HG02623 (cell line): ENCODE results near the gene CCDC78.
"Not testable (repeated sequence)": the region's sequence is repeated elsewhere in the genome, so short reads cannot be mapped to it uniquely, and the experiment has no call there.

Source experiments
- ATAC-seq: cut with Tn5 transposase; IDR thresholded peaks from one replicate; pipeline ENCODE4 v1.9.1; 2021; ENCODE audit warnings: moderate library complexity; ENCODE audit not compliant: unreplicated experiment

The CCDC78 gene

DNA sequence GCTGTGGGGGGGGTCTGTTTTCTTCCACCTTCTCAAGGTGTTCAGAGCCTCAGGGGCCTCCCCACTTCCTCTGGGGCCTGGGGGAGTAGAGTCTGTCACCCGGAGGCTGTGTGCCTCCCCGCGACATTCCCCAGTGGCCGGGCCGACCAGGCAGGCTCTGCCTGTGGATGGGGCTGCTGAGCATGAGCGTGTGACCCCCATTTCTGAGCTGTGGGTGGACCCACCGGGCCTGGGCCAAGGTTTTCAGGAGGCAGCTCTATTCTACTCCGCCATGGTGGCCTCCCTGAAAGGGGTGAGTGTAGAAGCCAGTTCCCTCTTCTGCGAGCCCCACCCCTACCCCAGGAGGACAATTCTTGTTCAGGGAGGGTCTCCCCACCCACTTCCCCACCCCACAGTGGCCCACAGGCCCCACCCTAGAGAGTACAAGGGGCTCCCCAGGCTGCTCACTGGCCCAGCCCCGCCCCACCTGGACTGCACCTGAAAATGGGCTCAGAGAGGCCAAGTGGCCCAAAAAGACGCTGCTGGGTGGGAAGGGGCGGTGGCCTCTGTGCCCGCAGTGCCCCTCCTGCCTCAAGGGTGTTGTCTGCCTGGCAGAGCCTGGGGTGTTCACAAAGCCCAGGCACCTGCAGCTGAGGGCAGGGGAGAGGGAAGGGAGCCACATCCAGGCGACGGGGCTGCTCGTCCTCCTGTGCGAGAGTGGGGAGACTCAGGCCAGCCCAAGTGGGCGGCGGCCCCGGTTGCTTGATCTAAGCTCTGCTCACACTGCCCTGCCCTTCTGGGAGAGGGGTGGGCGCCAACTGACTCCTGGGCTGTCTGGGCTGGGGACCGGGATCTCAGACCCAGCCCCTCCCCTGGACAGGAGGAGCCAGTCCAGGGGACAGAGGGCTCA, 35.6 kb upstream of the CCDC78 start:
- no peak for ATAC-seq

DNA sequence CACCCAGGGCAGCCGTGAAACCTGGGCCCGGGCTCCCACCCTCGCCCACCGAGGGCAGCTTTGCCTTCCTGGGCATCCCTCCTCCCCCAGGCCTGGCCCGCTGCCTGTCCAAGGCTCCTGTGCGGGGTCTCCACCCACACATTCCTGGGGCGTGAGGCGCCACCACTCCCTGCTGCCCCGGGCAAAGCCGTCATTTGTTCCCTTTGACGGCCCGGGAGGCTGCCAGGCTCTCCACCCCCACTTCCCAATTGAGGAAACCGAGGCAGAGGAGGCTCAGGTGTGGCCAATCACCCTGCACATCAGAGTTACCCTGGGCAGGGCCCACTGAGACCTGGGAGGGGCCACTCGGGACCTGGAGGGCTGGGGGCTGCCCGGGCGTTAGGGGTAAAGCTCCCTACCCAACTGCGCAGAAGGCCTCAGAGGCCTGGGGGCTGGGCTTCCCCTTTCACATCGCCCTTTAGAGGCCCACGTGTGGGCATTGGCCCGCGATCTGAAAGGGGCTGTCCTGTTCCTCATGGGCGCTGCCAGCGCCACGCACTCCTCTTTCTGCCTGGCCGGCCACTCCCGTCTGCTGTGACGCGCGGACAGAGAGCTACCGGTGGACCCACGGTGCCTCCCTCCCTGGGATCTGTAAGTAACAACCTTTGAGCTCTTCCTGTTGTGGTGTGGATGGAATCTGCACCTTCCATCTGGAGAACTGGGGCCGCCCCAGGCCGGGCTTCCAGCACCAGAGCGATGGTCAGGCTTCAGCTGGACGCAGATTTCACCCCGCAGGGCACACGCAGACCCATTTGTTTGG, 34.5 kb upstream of the CCDC78 start, which contains the start of gene MSLN:
Gene MSLN, plus strand, starts transcription at position 190 of the 799 bp plus-strand sequence. CDS start 1,947 bp downstream, outside the sequence.
- no peak for ATAC-seq

DNA sequence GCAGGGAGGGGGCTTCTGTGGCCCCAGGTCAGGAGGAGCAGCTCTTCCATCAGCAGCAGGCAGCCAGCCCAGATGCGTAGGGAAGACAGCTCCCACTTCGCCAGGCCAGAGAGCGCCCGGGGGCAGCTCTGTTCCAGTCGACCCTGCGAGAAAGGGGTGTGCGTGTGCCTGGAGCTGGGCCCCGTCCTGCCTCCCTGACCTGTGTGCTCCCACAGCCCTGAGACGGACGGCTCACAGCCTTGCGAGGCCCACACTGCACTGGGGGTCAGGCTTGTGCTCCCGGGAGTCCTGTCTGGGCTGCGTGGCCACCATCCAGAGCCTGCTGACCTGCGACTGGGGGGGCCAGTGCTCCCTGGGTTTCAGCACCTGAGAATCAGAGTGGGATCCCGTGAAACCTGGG, 33.8 kb upstream of the CCDC78 start:
- no peak for ATAC-seq

DNA sequence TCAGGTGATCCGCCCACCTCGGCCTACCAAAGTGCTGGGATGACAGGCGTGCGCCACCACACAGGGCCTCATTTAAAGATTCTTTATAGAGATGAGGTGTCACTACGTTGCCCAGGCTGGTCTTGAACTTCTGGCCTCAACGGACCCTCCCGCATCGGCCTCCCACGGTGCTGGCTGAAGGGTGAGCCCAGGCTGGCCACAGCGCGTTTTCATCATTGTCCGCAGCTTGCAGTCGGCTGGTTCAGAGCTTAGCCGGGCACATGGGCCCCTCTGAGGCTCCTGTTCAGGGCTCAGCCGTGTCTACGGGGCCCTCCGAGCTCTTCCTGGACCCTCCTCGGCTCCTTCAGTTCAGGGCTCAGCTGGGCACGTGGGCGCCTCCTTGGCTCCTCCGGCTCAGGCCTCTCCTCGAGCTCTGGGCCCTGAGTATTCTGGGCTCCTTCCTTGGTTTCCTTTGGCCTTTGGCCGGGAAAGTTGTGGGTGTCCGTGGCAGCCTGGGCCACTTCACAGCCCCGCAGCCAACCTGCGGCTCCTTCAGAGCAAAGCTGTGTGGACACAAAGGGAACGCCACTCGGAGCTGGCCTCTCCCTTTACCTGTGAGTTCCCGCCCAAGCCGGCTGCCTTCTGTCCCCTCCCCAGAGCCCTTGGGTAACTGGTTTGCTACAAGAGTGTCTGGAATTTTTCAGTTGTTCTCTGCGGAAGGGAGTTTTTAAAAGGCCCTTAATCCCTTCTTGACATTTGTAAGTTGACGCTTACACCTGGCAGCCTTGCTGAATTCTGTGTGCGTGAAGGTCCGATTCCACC, 33.1 kb upstream of the CCDC78 start:
- ATAC-seq: no peak

DNA sequence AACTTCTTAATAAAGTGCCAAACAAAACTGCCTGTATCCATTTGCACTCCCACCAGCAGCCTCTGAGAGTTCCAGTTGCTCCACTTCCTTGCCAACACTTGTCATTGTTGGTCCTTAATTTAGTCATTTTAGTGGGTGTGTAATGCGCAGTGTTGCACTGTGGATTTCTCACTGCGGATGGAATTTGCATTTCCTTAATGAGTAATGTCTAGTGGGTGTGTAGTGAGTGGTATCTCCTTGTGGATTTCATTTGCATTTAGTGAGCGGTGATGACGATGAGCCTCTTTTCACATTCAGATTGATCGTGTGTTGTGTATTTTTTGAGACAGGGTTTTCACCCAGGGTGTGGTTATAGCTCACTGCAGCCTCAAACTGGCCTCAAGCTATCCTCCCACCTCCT, 30.2 kb upstream of the CCDC78 start:
- ATAC-seq: no peak

DNA sequence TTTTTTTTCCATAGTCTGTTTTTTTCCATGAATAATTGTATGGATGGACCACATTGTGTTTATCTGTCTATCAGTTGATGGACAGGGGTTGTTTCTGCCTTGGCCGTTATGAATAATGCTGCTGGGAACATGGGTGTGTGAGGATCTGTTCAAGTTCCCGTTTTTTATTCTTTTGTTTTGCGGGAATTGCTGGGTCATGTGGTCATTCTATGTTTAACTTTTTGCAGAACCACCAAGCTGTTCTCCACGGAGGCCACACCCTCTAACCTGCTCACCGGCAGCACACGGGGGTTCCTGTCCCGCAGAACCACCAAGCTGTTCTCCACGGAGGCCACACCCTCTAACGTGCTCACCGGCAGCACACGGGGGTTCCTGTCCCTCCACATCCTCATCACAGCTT, 28.4 kb upstream of the CCDC78 start:
- no peak for ATAC-seq

DNA sequence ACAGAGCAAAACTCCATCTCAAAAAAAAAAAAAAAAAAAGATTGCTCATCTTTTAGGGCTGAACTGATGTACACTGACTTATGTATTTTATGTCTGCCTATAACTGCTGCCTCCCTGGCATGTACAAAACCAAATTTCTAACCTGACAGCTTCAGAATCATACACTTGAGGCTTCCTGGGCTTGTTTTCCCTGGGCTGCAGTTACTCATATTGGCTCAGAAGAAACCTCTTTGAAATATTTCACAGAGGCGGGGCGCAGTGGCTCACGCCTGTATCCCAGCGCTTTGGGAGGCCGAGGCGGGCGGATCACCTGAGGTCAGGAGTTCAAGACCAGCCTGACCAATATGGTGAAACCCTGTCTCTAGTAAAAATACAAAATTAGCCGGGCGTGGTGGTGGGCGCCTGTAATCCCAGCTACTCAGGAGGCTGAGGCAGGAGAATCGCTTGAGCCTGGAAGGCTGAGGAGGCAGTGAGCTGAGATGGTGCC, 27.9 kb upstream of the CCDC78 start:
- not testable (repeated sequence) for ATAC-seq

DNA sequence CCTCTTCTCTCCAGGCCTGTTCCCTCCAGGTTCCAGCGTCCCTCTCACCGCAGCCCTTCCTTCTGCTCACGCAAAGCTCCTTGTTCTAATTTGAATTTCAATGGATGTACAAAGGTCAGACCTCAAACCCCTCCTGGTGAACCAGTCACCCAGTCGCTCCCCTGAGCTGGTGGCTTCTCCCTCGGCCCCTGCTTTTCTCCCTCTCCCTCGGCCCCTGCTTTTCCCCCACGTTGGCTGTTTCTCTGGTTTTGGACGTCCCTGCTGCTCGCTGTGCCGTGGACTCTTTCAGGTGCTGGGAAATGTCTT, 25.7 kb upstream of the CCDC78 start:
- no peak for ATAC-seq

DNA sequence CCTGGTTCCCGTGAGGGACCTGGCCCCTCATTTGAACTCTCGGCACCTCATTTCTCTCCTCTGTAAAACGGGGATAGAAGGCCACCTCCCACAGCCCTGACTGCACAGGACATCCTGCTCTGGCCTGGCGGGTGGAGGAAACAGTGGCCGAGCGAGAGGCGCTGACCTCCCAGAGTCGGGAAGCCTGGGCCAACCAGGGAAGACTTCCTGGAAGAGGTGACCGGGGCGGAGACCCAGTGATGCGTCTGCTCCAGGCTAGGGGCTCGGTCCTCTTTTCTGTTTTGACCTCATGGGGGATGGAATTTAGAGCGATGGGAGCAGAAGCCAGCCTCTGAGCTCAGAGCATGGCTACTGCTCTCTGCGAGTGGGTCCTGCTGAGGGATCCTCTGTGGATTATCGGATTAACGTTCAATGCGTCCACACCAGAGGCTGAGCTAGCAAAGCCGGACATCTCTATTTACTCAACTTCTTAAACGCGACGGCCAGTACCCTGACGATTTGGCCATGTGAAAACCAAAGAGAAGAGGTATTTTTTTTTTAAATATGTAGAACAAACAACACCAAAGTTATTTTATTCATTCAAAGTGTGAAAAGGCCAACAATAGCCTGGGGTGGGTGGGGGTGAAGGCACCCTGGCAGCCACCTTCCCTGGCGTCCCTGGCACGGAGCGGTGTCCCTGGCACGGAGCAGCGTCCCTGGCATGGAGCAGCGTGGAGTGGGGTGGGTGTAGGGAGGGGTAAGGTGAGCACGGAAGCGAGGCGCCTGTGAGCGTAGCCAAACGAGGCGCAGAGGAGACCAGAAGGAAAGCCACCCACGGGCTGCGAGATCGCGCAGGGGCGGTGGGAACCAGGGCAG, 25.1 kb upstream of the CCDC78 start:
- ATAC-seq: no peak

DNA sequence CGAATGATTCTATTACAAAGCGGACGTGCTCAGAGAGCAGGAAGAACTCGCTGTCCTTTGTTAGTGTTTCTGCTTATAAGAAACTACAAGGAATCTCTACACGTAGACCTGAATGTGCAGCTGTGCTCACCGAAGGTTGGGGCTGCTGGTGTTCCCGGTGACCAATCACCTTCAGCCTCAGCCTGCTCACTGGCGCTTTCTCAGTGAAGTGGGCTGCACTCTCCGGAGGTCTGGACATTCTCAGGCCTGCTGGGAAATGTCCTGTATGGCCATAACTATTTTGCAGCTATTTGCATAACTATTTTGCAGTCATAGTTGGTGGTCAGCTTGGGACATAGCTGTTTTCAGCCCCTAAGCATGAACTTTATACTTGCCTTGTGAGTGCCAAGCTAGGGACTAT, 24.2 kb upstream of the CCDC78 start:
- ATAC-seq: no peak

DNA sequence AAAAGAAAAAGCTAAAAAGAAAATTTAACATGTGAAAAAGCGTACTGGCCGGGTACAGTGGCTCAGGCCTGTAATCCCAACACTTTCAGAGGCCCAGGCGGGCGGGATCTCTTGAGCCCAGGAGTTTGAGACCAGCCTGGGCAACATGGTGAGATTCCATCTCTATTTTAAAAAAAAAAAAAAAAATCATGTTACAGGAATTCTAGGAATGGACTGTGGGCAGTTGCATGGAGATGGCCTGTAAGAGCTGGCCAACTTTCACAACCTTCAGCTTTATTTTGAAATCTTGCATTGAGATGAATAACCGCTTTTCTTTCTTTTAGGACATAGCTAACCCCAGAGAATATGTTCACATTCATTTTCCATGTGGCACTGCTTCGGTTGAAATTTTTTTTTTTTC, 22.8 kb upstream of the CCDC78 start:
- no peak for ATAC-seq

DNA sequence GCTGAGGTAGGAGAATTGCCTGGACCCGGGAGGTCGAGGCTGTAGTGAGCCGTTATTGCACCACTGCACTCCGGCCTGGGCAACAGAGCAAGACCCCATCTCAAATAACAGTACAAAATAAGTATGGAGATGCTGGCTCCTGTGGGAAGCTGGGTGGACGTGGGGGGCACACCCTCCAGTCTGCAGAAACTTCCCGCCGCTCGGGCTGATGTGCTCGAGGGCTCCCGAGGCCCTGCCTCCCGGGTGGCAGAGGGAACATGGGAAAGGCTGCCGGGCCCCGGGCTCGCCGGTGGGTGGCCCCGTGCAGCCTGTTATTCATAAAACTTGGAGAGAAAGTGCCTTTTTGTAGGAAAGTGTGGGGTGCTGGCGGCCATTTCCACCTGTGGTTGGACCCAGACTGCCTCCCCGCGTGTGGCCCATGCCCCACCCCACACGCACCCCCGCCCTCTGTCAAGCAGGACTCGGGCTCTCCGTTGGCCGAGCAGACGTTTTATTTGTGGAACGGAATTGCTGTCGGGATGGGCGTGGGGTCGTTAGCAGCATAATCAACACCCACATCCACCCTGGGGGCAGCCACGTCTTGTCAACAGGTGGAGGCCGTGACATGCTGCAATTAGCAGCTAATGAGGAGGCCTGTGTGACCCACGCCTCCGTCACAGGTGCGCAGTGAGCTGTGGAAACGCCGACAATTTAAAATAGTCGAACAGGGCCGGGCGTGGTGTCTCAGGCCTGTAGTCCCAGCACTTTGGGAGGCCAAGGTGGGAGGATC, 21.9 kb upstream of the CCDC78 start:
- ATAC-seq: no peak

DNA sequence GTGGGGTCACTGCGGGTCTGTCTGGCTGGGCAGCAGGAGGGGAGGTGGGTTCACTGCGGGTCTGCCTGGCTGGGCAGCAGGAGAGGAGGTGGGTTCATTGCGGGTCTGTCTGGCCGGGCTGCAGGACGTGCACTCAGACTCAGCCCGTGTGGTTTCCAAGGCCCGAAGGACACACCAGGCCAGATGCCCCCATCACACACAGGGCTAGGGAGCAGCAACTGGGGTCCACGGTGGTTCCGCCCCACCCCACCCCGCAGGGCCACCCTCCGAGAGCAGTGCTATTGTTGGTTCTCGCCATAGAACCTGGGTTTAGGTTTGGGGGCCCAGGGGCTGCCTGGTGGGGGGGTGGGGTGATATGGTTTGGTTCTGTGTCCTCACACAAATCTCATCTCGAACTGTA, 20.4 kb upstream of the CCDC78 start:
- ATAC-seq: no peak

DNA sequence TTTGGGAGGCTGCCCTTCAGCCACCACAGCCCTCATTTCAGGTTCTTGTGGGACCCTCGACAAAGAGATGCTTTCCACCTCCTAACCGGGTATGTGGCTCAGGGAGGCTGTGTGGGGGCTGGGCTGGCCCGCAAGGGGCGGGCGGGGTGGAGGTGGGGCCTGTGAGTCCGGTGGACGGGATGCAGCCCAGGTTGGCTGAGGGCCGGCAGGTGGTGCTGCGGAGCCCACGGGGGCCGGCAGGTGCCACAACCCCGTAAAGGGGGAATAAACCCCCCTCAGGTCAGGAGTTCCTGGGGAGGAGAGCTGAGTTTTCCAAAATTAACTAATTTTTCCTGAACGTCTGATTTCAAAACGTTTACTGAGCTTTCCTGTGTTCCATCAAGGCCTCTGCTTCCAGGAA, 19.5 kb upstream of the CCDC78 start:
- no peak for ATAC-seq

DNA sequence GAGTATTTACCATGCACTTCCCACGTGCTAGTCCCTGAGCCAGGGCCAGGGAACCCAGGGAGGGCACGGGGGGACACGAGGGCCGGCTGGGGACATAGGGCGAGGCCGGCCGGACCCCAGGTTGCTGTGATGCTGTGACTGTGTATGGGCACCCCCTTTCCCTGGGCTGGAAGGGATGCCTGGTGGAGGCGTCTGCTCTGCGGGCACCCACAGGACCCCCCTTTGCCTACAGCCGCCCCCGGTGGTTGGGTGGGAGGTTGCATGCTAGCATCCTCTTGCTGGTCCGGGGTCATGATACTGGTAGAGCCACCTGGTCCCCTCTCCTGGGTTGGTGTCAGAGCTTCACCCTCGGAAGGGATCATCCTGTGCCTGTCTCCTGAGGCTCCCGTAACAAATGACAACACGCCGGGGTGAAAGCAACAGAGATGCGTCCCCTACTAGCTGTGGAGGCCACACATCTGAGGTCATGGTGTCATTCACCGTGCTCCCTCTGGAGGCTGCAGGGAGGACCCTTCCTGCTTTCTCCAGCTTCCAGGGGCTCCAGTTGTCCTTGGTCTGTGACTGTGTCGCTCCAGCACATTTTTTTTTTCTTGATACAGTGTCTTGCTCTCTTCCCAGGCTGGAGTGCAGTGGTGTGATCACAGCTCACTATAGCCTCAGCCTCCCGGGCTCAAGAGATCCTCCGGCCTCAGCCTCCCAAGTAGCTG, 17.7 kb upstream of the CCDC78 start:
- no peak for ATAC-seq

DNA sequence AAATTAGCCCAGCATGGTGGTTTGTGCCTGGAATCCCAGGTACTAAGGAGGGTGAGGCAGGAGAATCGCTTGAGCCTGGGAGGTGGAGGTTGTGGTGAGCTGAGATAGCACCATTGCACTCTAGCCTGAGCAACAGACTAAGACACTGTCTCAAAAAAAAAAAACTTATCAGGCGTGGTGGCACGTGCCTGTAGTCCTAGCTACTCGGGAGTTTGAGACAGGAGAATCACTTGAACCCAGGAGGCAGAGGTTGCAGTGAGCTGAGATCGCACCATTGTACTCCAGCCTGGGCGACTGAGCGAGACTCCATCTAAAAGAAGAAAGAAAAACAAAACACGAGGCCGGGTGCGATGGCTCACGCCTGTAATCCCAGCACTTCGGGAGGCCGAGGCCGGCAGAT, 16.7 kb upstream of the CCDC78 start:
- ATAC-seq: not testable (repeated sequence)

DNA sequence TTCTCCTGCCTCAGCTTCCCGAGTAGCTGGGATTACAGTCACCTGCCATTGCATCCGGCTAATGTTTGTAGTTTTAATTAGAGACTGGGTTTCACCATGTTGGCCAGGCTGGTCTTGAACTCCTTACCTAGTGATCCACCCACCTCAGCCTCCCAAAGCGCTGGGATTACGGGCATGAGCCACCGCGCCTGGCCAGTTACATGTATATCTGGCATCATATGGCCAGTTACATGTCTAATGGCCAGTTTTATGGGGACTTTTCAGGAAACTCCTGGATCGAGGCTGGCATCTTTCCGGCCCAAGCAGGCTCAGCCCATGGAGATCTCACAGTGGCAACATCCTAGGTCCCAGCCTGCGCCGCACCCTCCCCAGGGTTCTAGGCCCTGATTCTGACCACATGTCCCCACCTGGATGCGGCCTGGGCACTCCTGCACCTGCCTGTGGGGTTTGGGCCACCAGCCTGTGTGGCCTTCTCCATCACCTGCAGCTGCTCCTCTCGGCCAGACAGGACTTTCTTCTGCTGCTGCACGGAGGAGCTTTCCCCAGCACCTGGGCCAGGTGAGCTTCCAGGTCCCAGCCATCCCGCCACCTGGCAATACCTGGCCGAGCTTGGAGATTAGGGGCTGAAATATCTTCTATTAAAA, 15.9 kb upstream of the CCDC78 start:
- no peak for ATAC-seq

DNA sequence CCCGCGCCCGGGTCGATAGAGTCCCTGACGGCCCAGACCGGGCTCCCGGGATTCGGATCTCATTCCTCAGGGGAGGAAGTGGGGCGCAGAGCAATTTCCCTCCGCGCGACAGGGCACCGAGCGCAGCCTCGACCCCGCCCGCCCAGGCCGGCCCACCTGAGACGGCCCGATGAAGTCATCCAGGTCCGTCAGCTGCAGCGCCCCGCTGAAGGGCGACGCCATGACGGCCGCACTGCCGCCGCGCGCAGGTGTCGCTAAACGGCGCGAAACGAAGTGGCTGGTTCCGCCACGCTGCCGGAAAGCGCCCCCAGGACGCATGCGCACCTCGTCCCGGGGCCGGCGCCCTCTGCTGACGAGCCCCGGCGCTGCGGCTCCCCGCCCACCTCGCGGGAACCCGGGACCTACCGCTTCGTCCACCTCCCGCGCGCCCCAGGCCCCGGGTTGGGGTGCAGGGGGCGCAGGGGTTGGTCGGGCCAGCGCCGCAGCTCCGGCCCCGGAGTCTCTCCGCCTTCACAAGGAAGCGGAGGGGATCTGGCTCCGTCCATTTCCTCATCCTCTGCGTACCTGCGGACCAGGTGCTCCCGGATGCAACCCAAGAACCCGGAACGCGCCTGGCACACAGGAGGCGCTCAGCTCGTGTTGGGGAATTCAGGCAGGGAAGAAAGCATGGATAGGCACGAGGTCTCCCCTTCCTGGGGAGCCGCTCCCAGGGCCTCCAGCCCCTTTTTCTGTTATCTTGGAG, 14.7 kb upstream of the CCDC78 start, which contains the start of gene CIAO3:
Gene CIAO3, minus strand, starts transcription at position 234 of the 742 bp plus-strand sequence. Its CDS starts 12 bp downstream, at position 222.
- peak; percentile 69 for ATAC-seq
